ENCODE data around the gene GRM8.

GRCh38 chr7:126401918-126402317 is 850.8 kb downstream of the GRM8 start:
- TF ChIP-seq CTCF (IDR thresholded peaks at IDR 0.05) (no peak), EP300 (IDR thresholded peaks at IDR 0.05) (no peak)

Data from stomach (tissue), 4 donors.